Measurements from ENCODE around the gene GMDS. TPM values are rescaled to one million over a fixed set of nuclear protein-coding genes. Genes with fewer than 3 reads are reported as not detected.

The GMDS gene
- total RNA-seq, 4 donors from 2014 or later: 3.4 to 7.2 (median 4.6) TPM

DNA sequence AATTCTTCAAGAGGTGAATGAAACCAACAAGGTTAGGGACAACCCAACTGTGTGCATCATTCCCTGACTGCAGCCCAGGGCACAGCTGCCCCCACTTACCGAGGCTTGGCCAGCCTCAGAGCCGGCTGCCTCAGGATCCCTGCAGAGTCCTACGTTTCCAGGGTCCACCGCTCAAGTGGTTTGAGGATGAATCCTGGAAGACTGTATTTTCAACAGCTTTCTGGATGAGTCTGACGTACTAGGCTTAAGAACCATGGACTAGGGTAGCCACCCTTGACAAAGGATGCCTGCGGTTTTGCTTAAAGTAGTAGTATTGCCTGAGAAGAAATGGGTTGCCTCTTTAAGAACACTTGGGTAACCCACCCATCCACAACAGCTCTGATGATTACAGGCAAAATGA, 534.3 kb downstream of the GMDS start:
- no peaks in the 10 kb centered on the region for H3K9me3 ChIP-seq
- TF ChIP-seq POLR2A (IDR thresholded peaks at IDR 0.05): no peak
- H3K36me3 ChIP-seq: no peaks in the 10 kb centered on the region
- no peak overlapping the region for H3K27ac ChIP-seq
- H3K4me3 ChIP-seq: no peak overlapping the region
- no peaks in the 10 kb centered on the region for H3K4me1 ChIP-seq
- intact Hi-C loops (cut with DNase I; ENCODE audit: low total_unique reads): no loop called here
- DNase-seq (no peak), ATAC-seq (no peak)
- no peaks in the 10 kb centered on the region for H3K27me3 ChIP-seq
- in situ Hi-C loops (cut with MboI; ENCODE audit: low sequenced_read_pairs in 4 of 4): no loop called here

DNA sequence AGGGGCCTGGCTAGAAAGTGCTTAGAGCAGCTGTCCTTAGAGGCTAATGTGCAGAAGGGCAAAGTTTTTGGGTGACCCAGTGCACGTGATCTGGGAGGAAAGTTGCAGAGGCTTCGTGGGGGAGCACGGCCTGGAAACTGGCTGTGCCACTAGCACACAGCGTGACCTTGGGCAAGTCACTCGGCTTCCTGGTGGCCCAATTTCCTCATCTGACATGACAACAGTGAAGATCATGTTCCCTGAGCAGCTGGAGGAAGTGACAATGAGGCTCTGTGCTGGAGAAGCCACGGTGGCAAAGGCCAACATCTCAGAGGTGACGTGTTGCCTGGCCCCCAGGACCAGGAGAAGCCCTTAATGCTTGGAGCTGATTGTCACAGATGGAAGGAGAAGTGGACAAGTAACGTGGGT, 536.2 kb downstream of the GMDS start:
- intact Hi-C loops (cut with DNase I; ENCODE audit: low total_unique reads): no loop called here
- no peak for ATAC-seq
- no peak overlapping the region for H3K27ac ChIP-seq
- no peaks in the 10 kb centered on the region for H3K9me3 ChIP-seq
- no peak for TF ChIP-seq POLR2A (IDR thresholded peaks at IDR 0.05)
- TF ChIP-seq, protein P1, sequence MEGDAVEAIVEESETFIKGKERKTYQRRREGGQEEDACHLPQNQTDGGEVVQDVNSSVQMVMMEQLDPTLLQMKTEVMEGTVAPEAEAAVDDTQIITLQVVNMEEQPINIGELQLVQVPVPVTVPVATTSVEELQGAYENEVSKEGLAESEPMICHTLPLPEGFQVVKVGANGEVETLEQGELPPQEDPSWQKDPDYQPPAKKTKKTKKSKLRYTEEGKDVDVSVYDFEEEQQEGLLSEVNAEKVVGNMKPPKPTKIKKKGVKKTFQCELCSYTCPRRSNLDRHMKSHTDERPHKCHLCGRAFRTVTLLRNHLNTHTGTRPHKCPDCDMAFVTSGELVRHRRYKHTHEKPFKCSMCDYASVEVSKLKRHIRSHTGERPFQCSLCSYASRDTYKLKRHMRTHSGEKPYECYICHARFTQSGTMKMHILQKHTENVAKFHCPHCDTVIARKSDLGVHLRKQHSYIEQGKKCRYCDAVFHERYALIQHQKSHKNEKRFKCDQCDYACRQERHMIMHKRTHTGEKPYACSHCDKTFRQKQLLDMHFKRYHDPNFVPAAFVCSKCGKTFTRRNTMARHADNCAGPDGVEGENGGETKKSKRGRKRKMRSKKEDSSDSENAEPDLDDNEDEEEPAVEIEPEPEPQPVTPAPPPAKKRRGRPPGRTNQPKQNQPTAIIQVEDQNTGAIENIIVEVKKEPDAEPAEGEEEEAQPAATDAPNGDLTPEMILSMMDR (IDR thresholded peaks at IDR 0.05 in 4 of 5, conservative IDR thresholded peaks at IDR 0.05 in 1 of 5): no peak
- no peaks in the 10 kb centered on the region for H3K4me1 ChIP-seq
- no peak overlapping the region for H3K4me3 ChIP-seq
- H3K36me3 ChIP-seq: no peaks in the 10 kb centered on the region
- no peaks in the 10 kb centered on the region for H3K27me3 ChIP-seq
- no peak for DNase-seq
- in situ Hi-C loops (cut with MboI; ENCODE audit: low sequenced_read_pairs in 4 of 4): no loop called here

DNA sequence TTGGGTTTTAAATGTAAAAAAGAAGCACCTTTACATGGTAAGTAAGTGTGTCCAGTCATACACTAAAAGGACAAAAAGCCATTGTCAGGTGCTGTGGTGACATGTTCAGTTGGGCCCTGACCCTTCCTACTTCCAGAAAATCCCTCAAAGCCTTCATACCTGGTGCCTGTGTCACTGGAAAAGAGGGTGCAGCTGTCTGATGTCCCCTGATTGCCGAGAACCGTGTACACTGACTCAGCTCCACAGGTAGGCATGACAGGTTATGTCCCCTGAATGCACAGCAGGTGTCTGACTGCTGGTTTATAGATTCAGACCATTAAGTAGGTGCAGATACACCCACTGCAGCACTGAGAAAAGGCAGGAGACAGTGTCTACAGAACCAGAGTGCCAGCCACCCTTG, 536.6 kb downstream of the GMDS start:
- Histone ChIP-seq H3K36me3 (no peaks in the 10 kb centered on the region), H3K4me3 (no peak overlapping the region), H3K27ac (no peak overlapping the region), H3K9me3 (no peaks in the 10 kb centered on the region), H3K4me1 (no peaks in the 10 kb centered on the region), H3K27me3 (no peaks in the 10 kb centered on the region)
- ATAC-seq: no peak
- DNase-seq: no peak
- intact Hi-C loops (cut with DNase I; ENCODE audit: low total_unique reads) (no loop called here), in situ Hi-C loops (cut with MboI; ENCODE audit: low sequenced_read_pairs in 4 of 4) (no loop called here)
- TF ChIP-seq, protein P1 (IDR thresholded peaks at IDR 0.05 in 4 of 5, conservative IDR thresholded peaks at IDR 0.05 in 1 of 5): no peak
- no peak for TF ChIP-seq POLR2A (IDR thresholded peaks at IDR 0.05)

DNA sequence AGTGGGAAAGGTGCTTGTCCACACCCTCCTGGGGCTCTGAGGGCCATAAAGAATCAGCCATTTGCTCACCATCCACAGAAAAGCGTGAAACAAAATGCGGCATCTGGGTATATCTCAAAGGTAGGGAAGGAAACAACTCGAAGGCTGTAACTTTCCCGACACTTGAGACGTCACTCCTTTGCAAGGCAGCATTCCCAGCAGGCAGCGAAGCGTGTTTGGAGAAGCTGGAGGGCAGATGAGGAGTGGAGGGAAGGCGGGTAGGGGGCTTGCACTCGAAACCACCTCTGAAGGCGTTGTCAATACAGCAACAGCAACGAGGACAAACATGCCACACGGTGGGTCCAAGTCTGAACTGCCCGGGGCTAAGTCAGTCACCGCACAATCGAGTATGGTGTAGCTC, 537.3 kb downstream of the GMDS start:
- H3K27me3 ChIP-seq: no peaks in the 10 kb centered on the region
- no peak for DNase-seq
- H3K4me1 ChIP-seq: no peaks in the 10 kb centered on the region
- no peaks in the 10 kb centered on the region for H3K36me3 ChIP-seq
- H3K4me3 ChIP-seq: no peak overlapping the region
- H3K27ac ChIP-seq: no peak overlapping the region
- no peak for ATAC-seq
- no peaks in the 10 kb centered on the region for H3K9me3 ChIP-seq
- TF ChIP-seq, protein P1 (IDR thresholded peaks at IDR 0.05 in 4 of 5, conservative IDR thresholded peaks at IDR 0.05 in 1 of 5): no peak
- TF ChIP-seq POLR2A (IDR thresholded peaks at IDR 0.05): no peak
- in situ Hi-C loops (cut with MboI; ENCODE audit: low sequenced_read_pairs in 4 of 4) (no loop called here), intact Hi-C loops (cut with DNase I; ENCODE audit: low total_unique reads) (no loop called here)

DNA sequence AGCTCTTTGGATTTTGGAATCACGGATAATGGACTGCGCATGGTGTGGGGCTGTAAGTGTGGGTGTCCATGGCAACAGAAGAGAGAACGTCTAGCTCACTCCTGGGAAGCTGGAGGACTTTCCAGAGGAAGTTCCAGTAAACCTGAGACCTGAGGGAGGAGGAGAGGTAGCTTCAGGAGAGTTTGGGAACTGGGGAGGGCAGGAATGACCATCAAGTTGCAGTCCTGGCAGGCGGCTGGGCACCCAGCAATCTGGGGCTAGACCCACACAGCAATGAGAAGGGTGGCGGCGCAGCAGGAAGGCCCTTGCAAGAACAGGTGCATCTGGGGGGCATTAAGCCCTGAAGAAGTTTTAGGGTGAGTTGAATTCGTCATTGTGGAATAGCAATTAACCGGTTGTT, 539.8 kb downstream of the GMDS start:
- ATAC-seq: no peak
- DNase-seq: no peak
- no peaks in the 10 kb centered on the region for H3K9me3 ChIP-seq
- intact Hi-C loops (cut with DNase I; ENCODE audit: low total_unique reads): no loop called here
- in situ Hi-C loops (cut with MboI; ENCODE audit: low sequenced_read_pairs in 4 of 4): no loop called here
- no peaks in the 10 kb centered on the region for H3K27me3 ChIP-seq
- H3K4me1 ChIP-seq: peaks cover 0 to 4% of the 10 kb centered on the region in 2 donors
- no peaks in the 10 kb centered on the region for H3K36me3 ChIP-seq
- no peak for TF ChIP-seq POLR2A (IDR thresholded peaks at IDR 0.05)
- TF ChIP-seq, protein P1 (IDR thresholded peaks at IDR 0.05 in 4 of 5, conservative IDR thresholded peaks at IDR 0.05 in 1 of 5): no peak
- no peak overlapping the region for H3K4me3 ChIP-seq
- H3K27ac ChIP-seq: no peak overlapping the region

Measured in gastrocnemius medialis (tissue), 4 donors.